ENCODE data around the gene TM9SF1.
A peak's percentile ranks its signal among the peaks of the same experiment; 100 is the strongest.

- TF ChIP-seq CTCF (IDR thresholded peaks at IDR 0.05) (no peak), HDAC2 (IDR thresholded peaks at IDR 0.05) (0 out of 2 replicates have a peak, but pooled peaks have one; percentile 49), ESRRA (IDR thresholded peaks at IDR 0.05; ENCODE audit: borderline replicate concordance, low read length) (no peak), RCOR1 (IDR thresholded peaks at IDR 0.05; ENCODE audit: low read depth, low read length) (no peak), BHLHE40 (IDR thresholded peaks at IDR 0.05; ENCODE audit: low read depth, low read length) (no peak), CEBPB (IDR thresholded peaks at IDR 0.05) (no peak), SMC3 (IDR thresholded peaks at IDR 0.05) (no peak)
Measured at GRCh38 chr14:24144451-24144850, 50.8 kb downstream of the TM9SF1 start.
